ENCODE results near the gene SND1.
A peak's percentile ranks its signal among the peaks of the same experiment; 100 is the strongest.
"Not testable (repeated sequence)": the region's sequence is repeated elsewhere in the genome, so short reads cannot be mapped to it uniquely, and the experiment has no call there.

SND1 gene

GRCh38 chr7:127833641-127834040 lies 181.6 kb downstream of the SND1 start:
- no peak for DNase-seq (ENCODE audit: low spot score)

- DNase-seq (ENCODE audit: low spot score) = no peak
Observed at GRCh38 chr7:127835679-127836078, 183.7 kb downstream of the SND1 start.

GRCh38 chr7:127837816-127838410 lies 185.9 kb downstream of the SND1 start:
- not testable (repeated sequence) for DNase-seq (ENCODE audit: low spot score)

GRCh38 chr7:127838816-127839415 lies 186.9 kb downstream of the SND1 start:
- DNase-seq (ENCODE audit: low spot score) = no peak

GRCh38 chr7:127840226-127840951 lies 188.4 kb downstream of the SND1 start:
- DNase-seq (ENCODE audit: low spot score) = no peak

- DNase-seq (ENCODE audit: low spot score) = no peak
Observed at GRCh38 chr7:127844165-127844564, 192.2 kb downstream of the SND1 start.

- no peak for DNase-seq (ENCODE audit: low spot score)
Observed at GRCh38 chr7:127844707-127845331, 192.8 kb downstream of the SND1 start.

GRCh38 chr7:127845522-127846214 lies 193.7 kb downstream of the SND1 start:
- DNase-seq (ENCODE audit: low spot score) = no peak

- no peak for DNase-seq (ENCODE audit: low spot score)
Observed at GRCh38 chr7:127847641-127848040, 195.6 kb downstream of the SND1 start.

GRCh38 chr7:127848241-127848640 lies 196.2 kb downstream of the SND1 start:
- no peak for DNase-seq (ENCODE audit: low spot score)

- peak; percentile 78 for DNase-seq (ENCODE audit: low spot score)
Observed at GRCh38 chr7:127850195-127850594, 198.2 kb downstream of the SND1 start.

- no peak for DNase-seq (ENCODE audit: low spot score)
Observed at GRCh38 chr7:127854383-127854782, 202.4 kb downstream of the SND1 start.

GRCh38 chr7:127857464-127857841 lies 205.5 kb downstream of the SND1 start:
- no peak for DNase-seq (ENCODE audit: low spot score)

GRCh38 chr7:127858091-127858914 lies 206.3 kb downstream of the SND1 start:
- no peak for DNase-seq (ENCODE audit: low spot score)

- no peak for DNase-seq (ENCODE audit: low spot score)
Observed at GRCh38 chr7:127858915-127859189, 206.9 kb downstream of the SND1 start.

- no peak for DNase-seq (ENCODE audit: low spot score)
Observed at GRCh38 chr7:127859330-127859729, 207.3 kb downstream of the SND1 start.

- DNase-seq (ENCODE audit: low spot score) = no peak
Observed at GRCh38 chr7:127862525-127862924, 210.5 kb downstream of the SND1 start.

GRCh38 chr7:127863082-127863481 lies 211.1 kb downstream of the SND1 start:
- DNase-seq (ENCODE audit: low spot score) = no peak

- no peak for DNase-seq (ENCODE audit: low spot score)
Observed at GRCh38 chr7:127865466-127865865, 213.5 kb downstream of the SND1 start.

- DNase-seq (ENCODE audit: low spot score) = no peak
Observed at GRCh38 chr7:127870231-127870907, 218.4 kb downstream of the SND1 start.

- no peak for DNase-seq (ENCODE audit: low spot score)
Observed at GRCh38 chr7:127871226-127871625, 219.2 kb downstream of the SND1 start.
